GM21786 (cell line): ENCODE results near the gene ZKSCAN2.

Experiments
- ATAC-seq: cut with Tn5 transposase; IDR thresholded peaks from one replicate; pipeline ENCODE4 v1.9.1; 2021; ENCODE audit not compliant: unreplicated experiment

The ZKSCAN2 gene

GRCh38 chr16:25257470-25257955 lies at the start of gene ZKSCAN2:
TSS of gene ZKSCAN2 (minus strand) at chr16:25257845. CDS start at chr16:25257127, 718 bp downstream.
- ATAC-seq: peak; percentile 78

- no peak for ATAC-seq
Measured at GRCh38 chr16:25299792-25300590, 42.3 kb upstream of the ZKSCAN2 start.

- no peak for ATAC-seq
Measured at GRCh38 chr16:25298165-25298872, 40.7 kb upstream of the ZKSCAN2 start.

- ATAC-seq: no peak
Measured at GRCh38 chr16:25297151-25297787, 39.6 kb upstream of the ZKSCAN2 start.

GRCh38 chr16:25291580-25291979 lies 33.9 kb upstream of the ZKSCAN2 start:
- ATAC-seq: no peak

- no peak for ATAC-seq
Measured at GRCh38 chr16:25289466-25289865, 31.8 kb upstream of the ZKSCAN2 start.

GRCh38 chr16:25279491-25279890 lies 21.8 kb upstream of the ZKSCAN2 start:
- no peak for ATAC-seq

GRCh38 chr16:25271421-25271820 lies 13.8 kb upstream of the ZKSCAN2 start:
- ATAC-seq: no peak

GRCh38 chr16:25270577-25270976 lies 12.9 kb upstream of the ZKSCAN2 start:
- ATAC-seq: no peak

- no peak for ATAC-seq
Measured at GRCh38 chr16:25269879-25270278, 12.2 kb upstream of the ZKSCAN2 start.

GRCh38 chr16:25265968-25266367 lies 8.3 kb upstream of the ZKSCAN2 start:
- ATAC-seq: no peak

GRCh38 chr16:25264597-25264996 lies 7.0 kb upstream of the ZKSCAN2 start:
- no peak for ATAC-seq

GRCh38 chr16:25260416-25260815 lies 2.8 kb upstream of the ZKSCAN2 start:
- ATAC-seq: no peak

GRCh38 chr16:25258861-25259179 lies 1.2 kb upstream of the ZKSCAN2 start:
- no peak for ATAC-seq

GRCh38 chr16:25257956-25258860 lies 563 bp upstream of the ZKSCAN2 start:
- peak; percentile 42 for ATAC-seq

- ATAC-seq: no peak
Measured at GRCh38 chr16:25256695-25257469, 763 bp downstream of the ZKSCAN2 start.

GRCh38 chr16:25253322-25253721 lies 4.3 kb downstream of the ZKSCAN2 start:
- ATAC-seq: no peak

- ATAC-seq: no peak
Measured at GRCh38 chr16:25250467-25250866, 7.2 kb downstream of the ZKSCAN2 start.

GRCh38 chr16:25235991-25236390 lies 21.7 kb downstream of the ZKSCAN2 start:
- ATAC-seq: no peak

GRCh38 chr16:25228372-25228771 lies 29.3 kb downstream of the ZKSCAN2 start:
- no peak for ATAC-seq
